GM15510 (cell line): Measurements from ENCODE around the gene FMNL1.

Experiments
- POLR2A ChIP-seq: IDR thresholded peaks from 3 replicates; pipeline ENCODE4 v1.6.1; 2011; ENCODE audit warnings: borderline replicate concordance; ENCODE audit not compliant: insufficient read length; ENCODE audit errors: extremely low read depth

The FMNL1 gene

GRCh38 chr17:45291171-45291805 is 69.6 kb downstream of the FMNL1 start:
- TF ChIP-seq POLR2A = no peak

GRCh38 chr17:45292696-45293412 is 71.2 kb downstream of the FMNL1 start:
- TF ChIP-seq POLR2A = no peak

DNA sequence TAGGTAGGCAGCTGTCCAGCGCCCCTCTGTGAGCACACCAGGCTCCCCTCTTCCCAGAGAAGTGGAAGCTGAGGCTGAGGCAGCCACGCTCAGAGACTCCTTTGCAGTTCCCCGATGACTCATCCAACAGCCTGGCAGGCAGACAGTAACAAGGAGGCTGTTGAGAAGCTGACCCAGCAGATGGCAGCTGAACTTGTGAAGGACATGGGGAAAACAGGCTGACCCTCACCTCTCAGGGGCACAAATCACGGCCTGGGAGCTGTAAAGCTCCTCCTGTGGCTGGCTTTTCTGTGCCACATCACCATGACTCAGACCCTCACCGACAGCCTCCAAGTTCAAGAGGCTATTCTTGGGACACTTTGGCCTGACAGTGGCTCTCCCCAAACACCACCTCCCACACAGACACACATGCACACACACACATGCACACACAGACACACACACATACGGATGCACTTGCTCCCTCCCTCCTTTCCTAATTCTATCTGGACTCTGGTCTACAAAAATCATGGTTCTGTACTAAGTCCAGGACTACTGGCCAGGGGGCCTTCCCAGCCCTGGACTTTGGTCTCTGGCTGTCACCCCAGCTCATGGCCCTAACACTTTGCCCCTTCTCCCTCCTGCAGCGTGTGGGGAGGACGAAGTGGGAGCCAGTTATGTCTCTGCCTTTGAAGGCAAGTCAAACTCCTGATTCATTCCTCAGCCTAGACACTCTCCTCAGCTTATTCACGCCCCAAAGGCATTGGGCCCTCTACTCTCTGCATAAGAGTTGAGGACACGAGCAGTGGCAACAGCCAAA is 71.9 kb downstream of the FMNL1 start:
- TF ChIP-seq POLR2A = no peak

DNA sequence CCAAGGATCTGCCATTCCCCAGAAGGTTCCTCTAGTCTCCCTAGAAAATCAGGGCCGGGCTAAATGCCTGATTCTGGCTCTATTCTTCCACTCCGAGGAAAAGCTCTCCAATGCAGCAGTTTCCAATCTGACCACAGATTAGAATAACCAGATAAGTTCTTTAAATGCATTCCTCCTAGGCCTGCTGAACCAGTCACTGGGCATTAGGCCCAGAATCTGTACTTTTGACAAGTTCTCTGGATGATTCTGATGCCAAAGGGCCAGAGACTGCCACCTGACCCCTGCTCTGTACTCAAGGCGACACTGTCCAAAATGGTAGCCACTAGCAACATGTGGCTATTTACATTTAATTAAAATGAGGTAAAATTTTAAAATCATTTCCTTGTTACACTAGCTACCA is 72.8 kb downstream of the FMNL1 start:
- no peak for TF ChIP-seq POLR2A

GRCh38 chr17:45296003-45296832 is 74.5 kb downstream of the FMNL1 start:
- no peak for TF ChIP-seq POLR2A

GRCh38 chr17:45296833-45297124 is 75.1 kb downstream of the FMNL1 start:
- no peak for TF ChIP-seq POLR2A
